Liver (tissue), 3 donors: Measurements from ENCODE around the gene PTPRN2.

Experiments
- ATF3 ChIP-seq: IDR thresholded peaks from 2 replicates; pipeline ENCODE4 v1.6.1; 2016; ENCODE audit warnings: antibody characterized with exemption
- EGR1 ChIP-seq, 2 donors: IDR thresholded peaks; 2 replicates each; pipeline ENCODE4 v1.6.1; 2016 to 2018; ENCODE audit warnings: antibody characterized with exemption in 2 of 2, low read depth in 2 of 2
- FOXA1 ChIP-seq: IDR thresholded peaks from 2 replicates; pipeline ENCODE4 v1.6.1; 2016; ENCODE audit warnings: antibody characterized with exemption
- GABPA ChIP-seq, 2 donors: IDR thresholded peaks in 1 of 2; conservative IDR thresholded peaks in 1 of 2; 2 replicates each; pipeline ENCODE4 v1.6.1; 2016; ENCODE audit warnings: antibody characterized with exemption in 2 of 2, mild to moderate bottlenecking in 1 of 2, moderate library complexity in 1 of 2
- RXRA ChIP-seq, 2 donors: IDR thresholded peaks; 2 replicates each; pipeline ENCODE4 v1.6.1; 2017 to 2018; ENCODE audit warnings: antibody characterized with exemption in 2 of 2, mild to moderate bottlenecking in 1 of 2
- YY1 ChIP-seq: IDR thresholded peaks from 2 replicates; pipeline ENCODE4 v1.6.1; 2016; ENCODE audit warnings: antibody characterized with exemption, mild to moderate bottlenecking
- TF ChIP-seq, protein P1 (sequence below): fragments of 150-350 bp; IDR thresholded peaks from 2 replicates; pipeline ENCODE4 v1.5.1; 2017; ENCODE audit warnings: improper control_type of control experiment, low read depth, low read length; ENCODE audit not compliant: missing input control
- TF ChIP-seq, protein P2 (sequence below): IDR thresholded peaks from 2 replicates; pipeline ENCODE4 v1.6.1; 2016; ENCODE audit warnings: antibody characterized with exemption
- donor health status: healthy.
- donor health status: healthy.

DNA sequence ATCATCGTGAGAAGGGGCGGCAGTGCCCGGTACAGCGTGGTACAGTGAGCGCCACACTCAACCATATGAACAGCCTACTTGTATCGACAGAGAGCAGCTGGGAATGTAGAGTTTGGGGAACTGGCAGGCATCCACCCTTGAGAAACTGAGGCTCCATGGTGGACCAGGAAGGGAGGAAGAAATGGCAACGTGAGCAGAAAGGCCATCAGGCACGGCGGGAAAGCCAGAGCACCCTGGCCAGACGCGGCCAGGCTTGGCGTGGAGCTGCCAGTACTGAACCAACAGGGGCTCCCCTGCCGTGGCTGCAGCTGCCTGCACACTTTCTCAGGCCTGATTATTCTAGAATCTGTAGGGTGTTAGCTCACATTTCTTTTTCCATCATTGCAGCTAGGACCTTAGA, 442.3 kb downstream of the PTPRN2 start:
- TF ChIP-seq ATF3 (no peak), GABPA (IDR thresholded peaks at IDR 0.05 in 1 of 2, conservative IDR thresholded peaks at IDR 0.05 in 1 of 2) (no peak), EGR1 (IDR thresholded peaks at IDR 0.05; ENCODE audit: low read depth in 2 of 2) (no peak), YY1 (no peak), RXRA (IDR thresholded peaks at IDR 0.05) (no peak), FOXA1 (no peak)
- TF ChIP-seq, protein P1, sequence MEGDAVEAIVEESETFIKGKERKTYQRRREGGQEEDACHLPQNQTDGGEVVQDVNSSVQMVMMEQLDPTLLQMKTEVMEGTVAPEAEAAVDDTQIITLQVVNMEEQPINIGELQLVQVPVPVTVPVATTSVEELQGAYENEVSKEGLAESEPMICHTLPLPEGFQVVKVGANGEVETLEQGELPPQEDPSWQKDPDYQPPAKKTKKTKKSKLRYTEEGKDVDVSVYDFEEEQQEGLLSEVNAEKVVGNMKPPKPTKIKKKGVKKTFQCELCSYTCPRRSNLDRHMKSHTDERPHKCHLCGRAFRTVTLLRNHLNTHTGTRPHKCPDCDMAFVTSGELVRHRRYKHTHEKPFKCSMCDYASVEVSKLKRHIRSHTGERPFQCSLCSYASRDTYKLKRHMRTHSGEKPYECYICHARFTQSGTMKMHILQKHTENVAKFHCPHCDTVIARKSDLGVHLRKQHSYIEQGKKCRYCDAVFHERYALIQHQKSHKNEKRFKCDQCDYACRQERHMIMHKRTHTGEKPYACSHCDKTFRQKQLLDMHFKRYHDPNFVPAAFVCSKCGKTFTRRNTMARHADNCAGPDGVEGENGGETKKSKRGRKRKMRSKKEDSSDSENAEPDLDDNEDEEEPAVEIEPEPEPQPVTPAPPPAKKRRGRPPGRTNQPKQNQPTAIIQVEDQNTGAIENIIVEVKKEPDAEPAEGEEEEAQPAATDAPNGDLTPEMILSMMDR: no peak
- TF ChIP-seq, protein P2, sequence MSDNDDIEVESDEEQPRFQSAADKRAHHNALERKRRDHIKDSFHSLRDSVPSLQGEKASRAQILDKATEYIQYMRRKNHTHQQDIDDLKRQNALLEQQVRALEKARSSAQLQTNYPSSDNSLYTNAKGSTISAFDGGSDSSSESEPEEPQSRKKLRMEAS: no peak
